IPS-18a (cell line): ENCODE measurements around the gene TIGAR.
A peak's percentile ranks its signal among the peaks of the same experiment; 100 is the strongest.

Experiments
- H3K27ac ChIP-seq: one replicate; pipeline ENCODE4 v1.5.1; 2013; ENCODE audit warnings: low read length
- H3K27me3 ChIP-seq: one replicate; pipeline ENCODE4 v1.6.1; 2013; ENCODE audit warnings: mild to moderate bottlenecking, low read length; ENCODE audit not compliant: control insufficient read depth, insufficient read depth
- H3K36me3 ChIP-seq: one replicate; pipeline ENCODE4 v1.6.1; 2013; ENCODE audit warnings: low read depth, low read length; ENCODE audit not compliant: control insufficient read depth
- H3K4me1 ChIP-seq: one replicate; pipeline ENCODE4 v1.6.1; 2013; ENCODE audit warnings: low read depth, low read length; ENCODE audit not compliant: control insufficient read depth
- H3K4me3 ChIP-seq: one replicate; pipeline ENCODE4 v1.5.1; 2013; ENCODE audit warnings: low read length
- H3K9ac ChIP-seq: one replicate; pipeline ENCODE4 v1.6.1; 2013; ENCODE audit warnings: mild to moderate bottlenecking, low read length, moderate library complexity
- H3K9me3 ChIP-seq: one replicate; pipeline ENCODE4 v1.6.1; 2013; ENCODE audit warnings: low read depth, low read length; ENCODE audit not compliant: control insufficient read depth

TIGAR gene, protein sequence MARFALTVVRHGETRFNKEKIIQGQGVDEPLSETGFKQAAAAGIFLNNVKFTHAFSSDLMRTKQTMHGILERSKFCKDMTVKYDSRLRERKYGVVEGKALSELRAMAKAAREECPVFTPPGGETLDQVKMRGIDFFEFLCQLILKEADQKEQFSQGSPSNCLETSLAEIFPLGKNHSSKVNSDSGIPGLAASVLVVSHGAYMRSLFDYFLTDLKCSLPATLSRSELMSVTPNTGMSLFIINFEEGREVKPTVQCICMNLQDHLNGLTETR

DNA sequence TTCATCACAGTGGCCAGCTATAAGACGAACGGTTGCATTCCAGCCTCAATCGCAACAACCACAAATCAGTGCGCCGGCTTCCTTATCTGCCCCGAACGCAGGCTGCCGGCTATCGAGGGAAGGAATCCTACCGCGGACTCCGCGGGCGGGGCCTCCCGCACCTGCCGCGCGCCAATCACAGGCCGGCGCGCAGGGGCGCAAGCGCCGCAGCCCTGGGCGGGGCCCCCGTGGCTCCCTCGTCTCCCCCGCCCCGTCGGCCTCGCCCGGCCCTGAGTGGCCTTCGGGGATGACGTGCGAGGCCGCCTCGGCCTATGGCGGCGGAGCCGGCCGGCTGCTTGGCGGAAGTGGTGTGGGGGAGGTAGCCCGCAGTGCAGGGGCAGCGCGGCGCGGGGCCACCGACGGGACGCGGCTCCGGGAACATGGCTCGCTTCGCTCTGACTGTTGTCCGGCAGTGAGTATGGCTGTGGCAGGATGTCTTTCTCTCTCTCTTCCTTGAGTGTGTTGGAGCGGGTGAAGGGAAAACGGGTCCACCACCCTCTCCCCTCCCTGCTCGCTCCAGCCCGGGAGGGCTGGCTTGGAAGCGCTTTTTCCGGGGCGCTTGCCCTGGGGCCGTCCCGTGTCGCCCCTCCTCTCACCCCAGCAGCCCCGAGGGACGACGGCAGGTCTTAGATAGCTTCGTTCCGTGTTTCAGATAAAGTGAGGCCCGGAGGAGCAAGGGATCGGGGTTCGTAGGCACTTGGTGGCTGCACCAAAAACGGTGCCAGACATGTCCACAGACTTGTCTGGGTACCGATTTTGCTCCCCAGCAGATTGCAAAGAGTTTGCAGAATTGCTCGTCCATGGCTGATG is at the start of gene TIGAR:
Gene TIGAR, plus strand, starts transcription at position 361 of the 849 bp plus-strand sequence. Its CDS starts 59 bp downstream, at position 420.
- Histone ChIP-seq H3K27ac (peak within 1 kb of the TSS; percentile 53), H3K9ac (peak within 1 kb of the TSS; percentile 90), H3K27me3 (peaks cover 4% of the 10 kb centered on the region), H3K4me1 (peaks cover 11% of the 10 kb centered on the region), H3K9me3 (no peaks in the 10 kb centered on the region), H3K4me3 (peak within 1 kb of the TSS; percentile 99), H3K36me3 (peaks cover 5% of the 10 kb centered on the region)

DNA sequence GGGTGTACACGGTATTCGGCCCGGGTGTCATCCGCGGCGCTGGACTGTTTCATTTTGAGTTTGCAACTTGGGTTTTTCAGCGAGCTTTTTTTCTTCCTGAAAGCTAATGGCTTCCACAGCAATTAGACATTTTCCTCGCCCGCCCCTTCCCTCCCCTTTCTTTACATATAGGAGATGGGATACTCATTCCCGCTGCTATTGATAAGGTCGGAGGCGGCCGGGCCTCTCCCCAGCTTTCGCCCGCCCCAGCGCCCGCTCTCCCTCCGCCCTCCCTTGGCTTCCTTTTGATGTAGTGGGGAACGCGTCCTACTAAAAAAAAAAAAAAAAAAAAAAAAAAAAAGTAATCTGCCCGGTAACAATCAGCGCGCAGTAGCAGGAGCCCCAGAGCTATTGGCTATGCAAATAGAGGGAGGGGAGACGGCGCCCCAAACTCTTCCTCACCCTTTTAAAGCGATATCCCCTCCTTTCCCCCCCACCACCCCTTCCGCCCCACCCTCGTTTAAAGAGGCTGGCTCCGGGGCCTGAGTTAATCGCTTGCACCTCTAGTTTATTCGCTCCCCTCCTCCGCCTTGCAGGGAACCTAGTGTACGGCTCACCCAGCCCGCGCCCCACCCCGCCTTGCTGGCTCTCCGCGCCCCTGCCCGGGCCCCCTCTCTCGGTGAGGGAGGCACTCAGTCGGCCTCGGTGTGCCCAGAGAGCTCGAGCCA is 49.1 kb upstream of the TIGAR start:
- Histone ChIP-seq H3K27ac (no peak overlapping the region), H3K9ac (peak overlapping the region; percentile 59), H3K9me3 (no peaks in the 10 kb centered on the region), H3K36me3 (peaks cover 8% of the 10 kb centered on the region), H3K27me3 (peaks cover 51% of the 10 kb centered on the region), H3K4me3 (peak overlapping the region; percentile 88), H3K4me1 (peaks cover 24% of the 10 kb centered on the region)

DNA sequence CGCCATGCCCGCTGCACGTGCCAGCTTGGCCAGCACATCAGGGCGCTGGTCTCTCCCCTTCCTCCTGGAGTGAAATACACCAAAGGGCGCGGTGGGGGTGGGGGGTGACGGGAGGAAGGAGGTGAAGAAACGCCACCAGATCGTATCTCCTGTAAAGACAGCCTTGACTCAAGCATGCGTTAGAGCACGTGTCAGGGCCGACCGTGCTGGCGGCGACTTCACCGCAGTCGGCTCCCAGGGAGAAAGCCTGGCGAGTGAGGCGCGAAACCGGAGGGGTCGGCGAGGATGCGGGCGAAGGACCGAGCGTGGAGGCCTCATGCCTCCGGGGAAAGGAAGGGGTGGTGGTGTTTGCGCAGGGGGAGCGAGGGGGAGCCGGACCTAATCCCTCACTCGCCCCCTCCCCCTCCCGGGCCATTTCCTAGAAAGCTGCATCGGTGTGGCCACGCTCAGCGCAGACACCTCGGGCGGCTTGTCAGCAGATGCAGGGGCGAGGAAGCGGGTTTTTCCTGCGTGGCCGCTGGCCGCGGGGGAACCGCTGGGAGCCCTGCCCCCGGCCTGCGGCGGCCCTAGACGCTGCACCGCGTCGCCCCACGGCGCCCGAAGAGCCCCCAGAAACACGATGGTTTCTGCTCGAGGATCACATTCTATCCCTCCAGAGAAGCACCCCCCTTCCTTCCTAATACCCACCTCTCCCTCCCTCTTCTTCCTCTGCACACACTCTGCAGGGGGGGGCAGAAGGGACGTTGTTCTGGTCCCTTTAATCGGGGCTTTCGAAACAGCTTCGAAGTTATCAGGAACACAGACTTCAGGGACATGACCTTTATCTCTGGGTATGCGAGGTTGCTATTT is 48.4 kb upstream of the TIGAR start:
- peaks cover 43% of the 10 kb centered on the region for H3K27me3 ChIP-seq
- H3K9me3 ChIP-seq: no peaks in the 10 kb centered on the region
- H3K27ac ChIP-seq: no peak overlapping the region
- H3K4me3 ChIP-seq: peak overlapping the region; percentile 88
- H3K4me1 ChIP-seq: peaks cover 30% of the 10 kb centered on the region
- H3K36me3 ChIP-seq: peaks cover 15% of the 10 kb centered on the region
- H3K9ac ChIP-seq: peak overlapping the region; percentile 43

DNA sequence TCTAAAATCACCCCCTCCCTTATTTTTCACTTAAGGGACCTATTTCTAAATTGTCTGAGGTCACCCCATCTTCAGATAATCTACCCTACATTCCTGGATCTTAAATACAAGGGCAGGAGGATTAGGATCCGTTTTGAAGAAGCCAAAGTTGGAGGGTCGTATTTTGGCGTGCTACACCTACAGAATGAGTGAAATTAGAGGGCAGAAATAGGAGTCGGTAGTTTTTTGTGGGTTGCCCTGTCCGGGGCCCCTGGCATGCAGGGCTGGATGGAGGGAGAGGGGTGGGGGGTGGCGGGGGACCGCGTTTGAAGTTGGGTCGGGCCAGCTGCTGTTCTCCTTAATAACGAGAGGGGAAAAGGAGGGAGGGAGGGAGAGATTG is 47.8 kb upstream of the TIGAR start:
- peaks cover 21% of the 10 kb centered on the region for H3K36me3 ChIP-seq
- H3K4me1 ChIP-seq: peaks cover 33% of the 10 kb centered on the region
- H3K27ac ChIP-seq: no peak overlapping the region
- peak overlapping the region; percentile 94 for H3K9ac ChIP-seq
- no peaks in the 10 kb centered on the region for H3K9me3 ChIP-seq
- H3K4me3 ChIP-seq: peak overlapping the region; percentile 88
- peaks cover 37% of the 10 kb centered on the region for H3K27me3 ChIP-seq

DNA sequence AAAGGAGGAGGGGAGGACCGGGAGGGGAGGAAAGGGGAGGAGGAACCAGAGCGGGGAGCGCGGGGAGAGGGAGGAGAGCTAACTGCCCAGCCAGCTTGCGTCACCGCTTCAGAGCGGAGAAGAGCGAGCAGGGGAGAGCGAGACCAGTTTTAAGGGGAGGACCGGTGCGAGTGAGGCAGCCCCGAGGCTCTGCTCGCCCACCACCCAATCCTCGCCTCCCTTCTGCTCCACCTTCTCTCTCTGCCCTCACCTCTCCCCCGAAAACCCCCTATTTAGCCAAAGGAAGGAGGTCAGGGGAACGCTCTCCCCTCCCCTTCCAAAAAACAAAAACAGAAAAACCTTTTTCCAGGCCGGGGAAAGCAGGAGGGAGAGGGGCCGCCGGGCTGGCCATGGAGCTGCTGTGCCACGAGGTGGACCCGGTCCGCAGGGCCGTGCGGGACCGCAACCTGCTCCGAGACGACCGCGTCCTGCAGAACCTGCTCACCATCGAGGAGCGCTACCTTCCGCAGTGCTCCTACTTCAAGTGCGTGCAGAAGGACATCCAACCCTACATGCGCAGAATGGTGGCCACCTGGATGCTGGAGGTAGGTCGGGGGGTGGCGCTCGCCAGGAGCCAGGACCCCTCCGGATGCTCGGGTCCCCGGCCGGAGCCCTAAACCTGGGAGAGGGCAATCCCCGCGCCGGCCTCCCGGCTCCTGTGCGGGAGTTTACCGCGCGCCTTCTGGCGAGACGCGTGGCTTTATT is 47.2 kb upstream of the TIGAR start, which contains the start of gene CCND2:
Gene CCND2, plus strand, starts transcription at position 111 of the 744 bp plus-strand sequence. Its CDS starts 279 bp downstream, at position 390.
- peaks cover 30% of the 10 kb centered on the region for H3K4me1 ChIP-seq
- peaks cover 27% of the 10 kb centered on the region for H3K36me3 ChIP-seq
- peaks cover 31% of the 10 kb centered on the region for H3K27me3 ChIP-seq
- H3K9ac ChIP-seq: peak within 1 kb of the TSS; percentile 94
- H3K4me3 ChIP-seq: peak within 1 kb of the TSS; percentile 88
- peak within 1 kb of the TSS; percentile 62 for H3K27ac ChIP-seq
- H3K9me3 ChIP-seq: no peaks in the 10 kb centered on the region

DNA sequence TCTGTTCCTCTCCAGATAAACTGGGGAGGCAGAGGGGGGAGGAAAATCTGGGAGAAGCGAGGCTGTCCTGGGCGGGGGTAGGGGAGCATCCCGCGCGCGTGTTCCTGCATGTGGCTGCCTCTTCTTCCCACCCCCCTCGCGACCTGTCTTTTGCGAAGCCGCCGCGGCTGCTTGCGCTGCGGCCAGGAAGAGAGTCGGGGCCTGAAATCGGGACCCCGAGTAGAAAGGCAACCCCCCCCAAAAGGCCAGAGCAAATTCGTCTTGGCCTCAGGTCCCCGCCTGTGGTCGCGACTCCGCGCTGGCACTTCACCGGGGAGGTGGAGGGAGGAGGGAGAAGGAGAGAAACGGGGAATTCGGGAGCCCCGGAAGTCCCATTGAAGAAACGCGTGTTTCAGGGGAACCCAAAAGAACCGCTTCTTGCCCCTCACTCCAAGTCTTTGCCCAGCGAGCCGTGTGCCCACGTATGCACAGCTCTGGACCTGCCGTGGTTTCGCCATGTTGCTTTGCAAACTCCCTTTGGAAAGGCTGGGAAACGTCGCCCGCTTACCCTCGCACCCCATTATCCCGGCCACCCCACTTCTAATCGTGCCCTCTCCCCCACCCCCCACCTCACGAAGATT is 46.5 kb upstream of the TIGAR start:
- H3K27ac ChIP-seq: peak overlapping the region; percentile 62

DNA sequence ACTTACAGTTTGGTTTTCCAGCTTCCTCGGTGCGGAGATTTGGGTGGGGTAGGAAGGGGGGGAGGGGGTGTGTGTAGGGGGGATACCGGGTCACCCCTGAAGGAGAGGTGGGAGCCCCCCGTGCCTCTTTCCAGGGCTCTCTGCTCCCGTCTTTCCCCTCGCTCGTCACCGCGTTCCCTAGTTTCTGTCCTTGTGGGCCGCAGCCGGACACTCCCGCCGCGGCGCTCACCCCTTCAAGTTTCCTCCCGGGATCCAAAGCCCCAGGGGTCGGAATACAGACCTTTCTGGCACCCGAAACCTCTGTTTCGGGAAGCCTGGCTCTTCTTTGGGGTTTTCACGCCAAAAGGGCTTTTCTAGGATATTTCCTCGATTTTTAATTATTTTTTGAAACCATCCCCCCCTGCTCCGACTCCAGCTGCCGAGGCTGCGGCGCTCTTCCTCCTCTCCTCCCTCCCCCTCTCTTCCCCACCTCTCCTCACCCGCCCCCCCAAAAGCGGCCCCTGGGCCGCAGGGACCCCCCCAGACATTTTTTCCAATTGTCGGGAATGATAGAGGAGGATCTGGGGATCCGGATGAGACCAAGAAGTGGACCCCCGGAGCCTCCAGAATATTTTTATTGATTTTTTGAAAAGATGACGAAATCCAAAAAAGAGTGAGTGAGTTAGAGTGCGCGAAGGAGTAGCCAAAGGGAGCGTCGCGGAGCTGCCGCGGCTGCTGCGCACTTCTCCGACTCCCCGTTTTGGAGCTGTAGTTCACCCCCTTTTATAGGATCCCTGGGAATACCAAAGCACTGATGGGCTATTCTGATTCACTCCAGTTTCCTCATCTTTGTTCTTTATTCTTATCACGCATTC is 45.8 kb upstream of the TIGAR start:
- peaks cover 25% of the 10 kb centered on the region for H3K27me3 ChIP-seq

More for the DNA sequence above, 46.5 kb upstream of the TIGAR start:
- peak overlapping the region; percentile 94 for H3K9ac ChIP-seq
- H3K4me3 ChIP-seq: peak overlapping the region; percentile 88
- peaks cover 33% of the 10 kb centered on the region for H3K36me3 ChIP-seq
- no peaks in the 10 kb centered on the region for H3K9me3 ChIP-seq
- peaks cover 29% of the 10 kb centered on the region for H3K4me1 ChIP-seq
- H3K27me3 ChIP-seq: peaks cover 30% of the 10 kb centered on the region

DNA sequence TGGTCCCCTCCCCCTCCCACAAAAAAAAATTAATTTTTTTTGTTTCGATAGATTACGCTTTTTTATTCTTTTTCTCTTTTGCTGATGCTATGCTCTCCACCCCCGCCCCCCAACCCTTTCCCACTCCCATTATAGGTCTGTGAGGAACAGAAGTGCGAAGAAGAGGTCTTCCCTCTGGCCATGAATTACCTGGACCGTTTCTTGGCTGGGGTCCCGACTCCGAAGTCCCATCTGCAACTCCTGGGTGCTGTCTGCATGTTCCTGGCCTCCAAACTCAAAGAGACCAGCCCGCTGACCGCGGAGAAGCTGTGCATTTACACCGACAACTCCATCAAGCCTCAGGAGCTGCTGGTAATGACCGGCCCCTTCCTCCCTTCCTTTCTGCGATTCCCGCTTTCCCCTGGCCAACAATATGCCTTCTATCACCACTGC is 45.1 kb upstream of the TIGAR start:
- H3K9ac ChIP-seq: peak overlapping the region; percentile 94
- no peaks in the 10 kb centered on the region for H3K9me3 ChIP-seq
- H3K27me3 ChIP-seq: peaks cover 19% of the 10 kb centered on the region
- peaks cover 29% of the 10 kb centered on the region for H3K4me1 ChIP-seq
- H3K27ac ChIP-seq: no peak overlapping the region
- peaks cover 47% of the 10 kb centered on the region for H3K36me3 ChIP-seq
- H3K4me3 ChIP-seq: peak overlapping the region; percentile 88

More for the DNA sequence above, 45.8 kb upstream of the TIGAR start:
- H3K4me3 ChIP-seq: peak overlapping the region; percentile 88
- peak overlapping the region; percentile 71 for H3K27ac ChIP-seq
- peak overlapping the region; percentile 94 for H3K9ac ChIP-seq
- no peaks in the 10 kb centered on the region for H3K9me3 ChIP-seq
- peaks cover 29% of the 10 kb centered on the region for H3K4me1 ChIP-seq
- peaks cover 41% of the 10 kb centered on the region for H3K36me3 ChIP-seq

DNA sequence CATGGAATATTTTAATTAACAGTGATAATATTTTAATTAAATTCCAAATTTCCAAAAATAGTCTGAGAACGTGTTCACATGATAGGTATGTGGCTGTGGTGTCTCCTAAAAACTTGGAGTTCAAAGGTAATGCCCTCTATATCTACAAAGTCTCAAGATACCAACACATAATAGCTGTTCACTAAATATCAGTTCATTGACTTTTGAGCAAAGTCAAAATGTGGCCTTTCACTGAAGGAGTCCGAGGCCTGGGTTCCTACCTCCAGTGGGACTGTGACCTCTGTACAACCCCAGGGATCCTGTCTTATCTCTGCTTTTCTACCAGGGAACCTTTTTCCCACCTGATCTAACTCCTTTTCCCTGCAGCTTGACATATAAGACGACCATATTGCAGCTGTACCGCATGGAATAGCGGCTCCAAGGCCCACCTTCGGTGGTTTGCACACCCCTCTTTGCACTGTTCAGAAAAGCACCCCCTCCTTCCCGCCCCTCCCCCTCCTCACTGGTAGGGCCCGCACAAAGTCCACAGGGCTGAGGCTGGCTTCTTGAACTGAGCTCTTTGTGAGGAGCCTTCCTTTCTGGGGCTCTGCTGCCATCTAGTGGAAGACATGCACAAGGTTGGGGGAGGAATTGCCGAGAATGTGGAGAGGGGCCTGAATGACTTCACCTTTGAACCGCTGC is 44.3 kb upstream of the TIGAR start:
- H3K9ac ChIP-seq: peak overlapping the region; percentile 94
- H3K36me3 ChIP-seq: peaks cover 55% of the 10 kb centered on the region
- H3K27ac ChIP-seq: no peak overlapping the region
- H3K4me3 ChIP-seq: peak overlapping the region; percentile 88
- H3K27me3 ChIP-seq: peaks cover 12% of the 10 kb centered on the region
- H3K9me3 ChIP-seq: no peaks in the 10 kb centered on the region
- peaks cover 29% of the 10 kb centered on the region for H3K4me1 ChIP-seq
